ENCODE measurements around the gene TFF1. TPM values are rescaled to one million over a fixed set of nuclear protein-coding genes. Genes with fewer than 3 reads are reported as not detected.

TFF1 gene
- polyA plus RNA-seq, 1 donor from 2014 or later = not detected

DNA sequence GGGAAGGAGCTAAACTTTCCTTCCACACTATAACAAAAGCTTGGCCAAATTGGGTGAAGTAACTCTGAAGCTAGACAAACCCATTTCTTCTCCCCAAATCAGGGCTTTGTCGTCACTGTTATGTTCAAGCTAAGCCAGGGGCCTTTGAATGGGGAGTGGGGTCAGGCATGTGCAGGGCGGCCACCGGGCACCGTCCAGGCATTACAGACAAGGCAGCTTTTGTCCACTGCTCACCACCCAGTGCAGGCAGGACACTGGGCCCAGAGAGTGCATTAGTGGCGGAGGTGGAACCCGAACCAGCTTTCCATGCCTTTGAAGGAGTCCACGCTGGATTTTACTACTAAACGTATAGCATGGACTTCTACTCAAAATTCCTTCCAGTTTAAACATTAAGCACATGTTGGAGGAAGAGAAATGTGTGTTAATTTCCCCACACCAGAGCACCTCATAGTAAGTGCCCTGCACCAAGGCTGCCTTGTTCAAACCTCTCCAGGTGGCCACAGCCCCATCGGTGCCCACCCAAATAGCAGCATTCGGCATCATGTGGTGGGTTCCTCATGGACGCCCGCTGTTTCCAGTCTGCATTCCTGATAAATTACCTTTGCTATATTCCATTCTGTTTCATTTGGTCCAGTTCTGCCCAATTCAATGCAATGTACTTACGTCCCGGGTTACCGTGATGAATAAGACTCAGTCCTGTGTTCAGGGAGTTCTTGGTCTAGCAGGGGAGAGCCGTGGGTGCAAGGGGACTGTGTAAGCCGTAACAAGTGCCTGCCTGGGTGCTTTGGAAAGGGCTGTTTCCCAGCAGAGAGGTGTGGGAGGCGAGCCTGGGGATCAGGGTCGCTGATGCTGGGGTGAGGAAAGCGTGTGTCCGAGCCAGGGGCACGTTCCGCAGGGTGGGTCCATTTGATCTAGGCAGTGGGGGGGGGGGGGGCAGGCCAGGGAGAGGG is 39.0 kb upstream of the TFF1 start:
- Mint-ChIP-seq H3K4me1 (peaks cover 0 to 6% (median 2%) of the 10 kb centered on the region in 3 donors), H3K36me3 (no peaks in the 10 kb centered on the region), H3K27ac (peak overlapping the region in 1 of 3 donors; percentile 91), H3K27me3 (peaks cover 5% of the 10 kb centered on the region), H3K9me3 (peaks cover 0 to 10% (median 2%) of the 10 kb centered on the region in 3 donors), H3K4me3 (peak overlapping the region in 2 of 4 donors; percentile 54 to 73)

DNA sequence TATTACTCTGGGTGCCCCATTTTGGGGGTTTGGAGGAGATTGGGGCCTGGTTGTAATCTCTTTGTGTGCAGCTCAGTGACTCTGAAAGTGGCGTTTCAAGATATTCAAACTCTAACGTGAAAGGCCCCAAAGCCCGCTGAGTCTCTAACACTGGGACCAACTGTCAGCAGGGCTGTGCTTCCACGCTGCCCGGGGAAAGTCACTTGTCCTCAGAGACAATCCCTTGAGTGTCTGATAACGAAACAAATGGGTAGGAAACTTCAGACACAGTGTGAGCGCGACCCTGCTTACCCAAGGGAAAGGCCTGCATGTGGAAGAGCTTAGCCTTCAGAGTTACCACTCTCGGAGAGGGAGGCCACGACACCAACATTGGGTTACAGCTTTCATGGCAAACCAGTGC is 38.2 kb upstream of the TFF1 start:
- Mint-ChIP-seq H3K27me3 (peaks cover 3% of the 10 kb centered on the region), H3K4me3 (peak overlapping the region in 1 of 4 donors; percentile 48), H3K36me3 (no peaks in the 10 kb centered on the region), H3K9me3 (peaks cover 0 to 10% (median 2%) of the 10 kb centered on the region in 3 donors), H3K4me1 (peaks cover 0 to 7% (median 2%) of the 10 kb centered on the region in 3 donors), H3K27ac (no peak overlapping the region)

DNA sequence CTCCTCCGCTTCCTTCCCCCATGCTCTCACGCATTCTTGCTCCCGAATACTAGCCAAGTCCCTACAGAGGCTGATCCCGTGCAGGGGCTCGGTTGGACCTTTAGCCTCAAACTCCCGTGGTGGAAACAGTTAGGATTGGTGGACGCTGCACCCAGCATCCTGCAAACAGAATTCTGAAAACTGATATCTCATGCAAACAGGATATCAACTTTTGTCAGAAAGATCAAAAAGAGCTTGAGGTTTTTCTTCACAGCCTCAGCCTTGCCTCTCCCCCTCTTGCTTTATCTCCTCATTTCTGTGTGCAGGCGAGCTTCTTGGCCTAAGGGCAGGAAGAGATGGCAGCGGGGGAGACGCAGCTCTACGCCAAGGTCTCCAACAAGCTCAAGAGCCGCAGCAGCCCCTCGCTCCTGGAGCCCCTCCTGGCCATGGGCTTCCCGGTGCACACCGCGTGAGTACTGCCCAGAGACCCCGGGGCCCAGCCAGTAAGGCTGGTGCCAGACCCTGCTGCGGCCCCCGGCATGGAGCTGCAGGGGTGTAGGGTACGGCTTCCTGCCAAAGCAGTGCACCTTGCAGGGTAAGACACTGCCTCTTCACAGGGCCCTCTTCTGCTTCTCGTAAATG is 37.4 kb upstream of the TFF1 start, which contains the start of gene UBASH3A:
UBASH3A (plus strand) TSS at position 292 of the 621 bp plus-strand sequence; CDS start at position 336, 44 bp downstream.
- Mint-ChIP-seq H3K27me3 (peaks cover 3% of the 10 kb centered on the region), H3K4me1 (peaks cover 0 to 7% (median 2%) of the 10 kb centered on the region in 3 donors), H3K4me3 (peak within 1 kb of the TSS in 3 of 4 donors; percentile 63 to 66 (median 65)), H3K27ac (no peak within 1 kb of the TSS), H3K36me3 (no peaks in the 10 kb centered on the region), H3K9me3 (peaks cover 0 to 10% (median 2%) of the 10 kb centered on the region in 3 donors)

DNA sequence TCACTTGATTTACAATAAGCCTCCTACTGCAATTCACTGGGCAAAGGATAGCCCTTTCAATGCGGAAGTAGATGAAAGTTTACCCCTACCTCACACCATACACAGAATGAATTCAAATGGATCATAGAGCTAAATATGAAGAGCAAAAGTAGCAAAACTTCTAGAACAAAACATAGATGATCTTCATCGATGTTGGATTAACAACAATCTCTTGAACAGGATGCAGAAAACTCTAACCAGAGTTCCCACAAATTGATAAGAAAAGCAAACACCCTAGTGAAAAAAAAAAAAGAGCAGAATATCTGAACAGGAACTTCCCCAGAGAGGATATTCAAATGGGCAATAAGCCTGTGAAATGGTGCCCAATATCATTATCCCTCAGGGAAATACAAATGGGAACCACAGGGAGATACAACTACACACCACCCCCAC is 35.5 kb upstream of the TFF1 start:
- peaks cover 0 to 10% (median 2%) of the 10 kb centered on the region in 3 donors for H3K9me3 Mint-ChIP-seq
- peak overlapping the region in 1 of 4 donors; percentile 33 for H3K4me3 Mint-ChIP-seq
- H3K27ac Mint-ChIP-seq = peak overlapping the region in 1 of 3 donors; percentile 21
- no peaks in the 10 kb centered on the region for H3K36me3 Mint-ChIP-seq
- peaks cover 3% of the 10 kb centered on the region for H3K27me3 Mint-ChIP-seq
- H3K4me1 Mint-ChIP-seq = peaks cover 0 to 11% (median 10%) of the 10 kb centered on the region in 3 donors

DNA sequence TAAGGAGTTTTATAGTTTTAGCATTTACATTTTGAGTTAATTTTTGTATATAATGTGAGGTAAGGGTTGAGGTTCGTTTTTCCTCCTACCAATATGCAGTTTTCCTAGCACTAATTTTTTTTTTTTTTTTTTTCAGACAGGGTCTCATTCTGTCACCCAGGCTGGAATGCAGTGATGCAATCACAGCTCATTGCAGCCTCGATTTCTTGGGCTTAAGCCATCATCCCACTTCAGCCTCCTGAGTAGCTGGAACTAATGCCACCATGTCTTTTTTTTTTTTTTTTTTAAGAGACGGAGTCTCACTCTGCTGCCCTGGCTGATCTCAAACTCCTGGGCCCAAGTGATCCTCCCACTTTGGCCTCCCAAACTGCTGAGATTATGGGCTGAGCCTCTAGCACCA is 34.8 kb upstream of the TFF1 start:
- Mint-ChIP-seq H3K9me3 (peaks cover 0 to 10% (median 2%) of the 10 kb centered on the region in 3 donors), H3K4me1 (peaks cover 0 to 11% (median 8%) of the 10 kb centered on the region in 3 donors), H3K27ac (no peak overlapping the region), H3K27me3 (peaks cover 3% of the 10 kb centered on the region), H3K4me3 (no peak overlapping the region), H3K36me3 (peaks cover 1% of the 10 kb centered on the region)

DNA sequence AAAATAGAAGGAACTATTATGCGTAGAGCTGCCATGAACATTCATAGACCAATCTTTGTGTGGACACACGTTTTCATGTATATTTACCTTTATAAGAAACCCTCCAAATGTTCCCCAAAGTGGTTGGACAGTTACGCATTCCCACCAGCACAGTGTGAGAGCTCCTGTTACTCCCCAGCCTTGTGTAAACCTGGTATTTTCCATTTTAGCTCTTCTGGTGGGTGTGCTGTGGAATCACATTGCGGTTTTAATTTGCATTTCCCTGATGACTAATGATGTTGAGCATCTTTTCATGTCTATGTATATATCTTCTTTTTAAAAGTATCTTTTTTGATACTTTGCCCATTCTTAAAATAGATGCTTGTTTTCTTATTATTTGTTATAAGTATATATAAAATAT is 34.2 kb upstream of the TFF1 start:
- Mint-ChIP-seq H3K27me3 (peaks cover 3% of the 10 kb centered on the region), H3K9me3 (peaks cover 0 to 10% (median 2%) of the 10 kb centered on the region in 3 donors), H3K4me3 (no peak overlapping the region), H3K4me1 (peaks cover 0 to 11% (median 8%) of the 10 kb centered on the region in 3 donors), H3K27ac (no peak overlapping the region), H3K36me3 (peaks cover 1% of the 10 kb centered on the region)

DNA sequence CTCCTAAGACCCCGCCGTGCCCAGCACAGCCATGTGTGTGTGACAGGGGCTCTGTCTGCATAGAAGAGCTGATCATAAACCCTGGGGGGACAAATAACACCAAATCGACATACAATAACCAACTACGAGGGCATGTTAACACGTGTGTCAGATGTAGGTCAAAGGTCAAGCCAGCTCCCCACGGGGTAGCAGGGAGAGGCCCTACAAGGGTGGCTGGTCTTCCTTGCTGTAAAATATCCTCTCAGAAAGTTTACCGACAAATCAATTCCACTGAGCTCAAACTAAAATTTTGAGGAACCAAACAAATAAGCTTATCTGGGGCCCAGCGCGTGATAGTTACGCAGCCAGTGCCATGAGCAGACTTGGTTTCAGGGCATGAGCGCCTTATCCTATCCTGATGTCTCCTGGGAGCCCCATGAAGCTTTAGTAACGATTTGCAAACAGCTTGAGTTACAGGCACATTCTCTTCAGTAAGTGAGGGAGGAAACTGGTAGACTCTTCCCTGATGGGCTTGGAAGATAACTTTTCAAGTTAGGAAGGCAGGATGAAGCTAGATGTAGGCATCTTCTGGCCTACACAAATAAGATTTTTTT is 32.2 kb upstream of the TFF1 start:
- Mint-ChIP-seq H3K9me3 (peaks cover 0 to 10% (median 2%) of the 10 kb centered on the region in 3 donors), H3K36me3 (peaks cover 1% of the 10 kb centered on the region), H3K27me3 (peaks cover 3% of the 10 kb centered on the region), H3K4me3 (no peak overlapping the region), H3K27ac (no peak overlapping the region), H3K4me1 (peaks cover under 1 to 12% (median 8%) of the 10 kb centered on the region in 3 donors)

DNA sequence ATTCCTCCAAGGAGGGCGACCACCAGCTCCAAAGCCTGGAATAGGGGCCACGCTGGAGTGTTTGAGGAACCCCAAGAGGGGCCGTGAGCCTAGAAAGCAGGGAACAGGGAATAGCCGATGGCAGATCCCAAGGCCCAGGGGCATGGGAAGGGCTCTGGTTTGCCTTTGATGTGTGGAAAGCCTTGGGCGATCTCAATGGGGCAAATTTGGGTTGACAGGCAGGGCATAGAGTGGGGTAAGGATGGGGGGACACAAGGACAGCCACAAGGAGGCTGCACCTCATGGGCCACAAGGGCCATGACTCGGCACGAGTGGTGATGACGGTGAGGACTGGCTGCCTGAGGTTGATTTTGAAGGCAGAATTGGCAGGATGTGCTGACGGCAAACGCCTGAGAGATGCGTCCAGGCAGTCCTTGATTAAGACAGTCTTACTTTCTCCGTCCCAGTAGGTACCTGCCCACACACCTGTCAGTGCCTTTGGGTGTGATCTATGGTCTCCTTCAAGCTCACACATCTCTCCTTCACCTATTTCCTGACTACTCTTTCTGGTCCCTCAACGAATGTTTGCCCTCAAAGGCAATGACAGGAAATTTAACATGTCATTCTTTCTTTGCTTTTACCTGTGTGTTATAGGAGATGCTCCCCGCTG is 31.5 kb upstream of the TFF1 start:
- peaks cover 0 to 10% (median 2%) of the 10 kb centered on the region in 3 donors for H3K9me3 Mint-ChIP-seq
- H3K27me3 Mint-ChIP-seq = peaks cover 5% of the 10 kb centered on the region
- H3K4me3 Mint-ChIP-seq = no peak overlapping the region
- H3K36me3 Mint-ChIP-seq = peaks cover 1% of the 10 kb centered on the region
- H3K4me1 Mint-ChIP-seq = peaks cover 5 to 18% (median 12%) of the 10 kb centered on the region in 3 donors
- H3K27ac Mint-ChIP-seq = no peak overlapping the region

DNA sequence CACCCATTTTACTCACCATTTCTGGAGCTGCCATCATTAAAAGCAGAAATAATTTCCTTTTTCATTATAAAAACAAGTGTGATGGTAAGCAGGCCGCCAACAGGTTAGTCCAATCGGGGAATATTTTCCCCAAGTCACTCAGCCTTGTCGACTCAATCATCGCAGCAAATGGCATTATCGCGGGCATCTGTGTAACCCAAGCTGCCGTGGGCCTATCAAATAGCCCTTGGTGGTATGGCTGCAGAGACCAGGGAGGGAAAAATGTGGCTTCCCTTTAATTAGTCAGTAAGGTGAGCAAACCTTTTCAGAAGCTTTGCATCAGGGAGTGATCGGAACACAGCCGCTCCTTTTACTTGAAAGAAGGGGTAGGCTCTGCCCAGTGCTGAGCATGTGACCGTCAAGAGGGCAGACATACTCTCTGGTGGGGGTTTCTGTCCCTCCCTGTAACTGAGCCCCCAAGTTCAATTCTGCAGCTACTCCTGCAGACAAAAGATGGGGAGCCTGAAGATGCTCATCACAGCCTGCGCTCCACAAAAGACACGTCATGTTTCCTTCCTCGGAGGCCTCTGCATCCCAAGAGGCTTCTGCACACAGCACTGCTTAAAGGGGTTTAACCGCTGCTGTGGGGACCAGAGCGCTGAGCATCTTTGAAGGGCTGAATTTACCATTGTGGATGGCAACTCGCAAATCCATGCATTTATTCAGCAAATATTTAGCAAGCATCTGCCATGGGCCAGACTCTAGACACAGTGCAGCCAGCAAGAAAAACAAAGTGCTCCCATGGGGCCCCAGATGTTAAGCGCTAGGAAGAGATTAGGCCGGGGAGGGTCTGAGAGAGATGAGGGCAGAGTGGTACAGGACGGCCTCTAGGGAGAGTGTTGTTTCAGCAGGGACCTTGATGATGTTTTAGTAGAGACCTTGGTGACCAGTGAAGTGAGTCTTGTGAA is 30.7 kb upstream of the TFF1 start:
- Mint-ChIP-seq H3K4me3 (peak overlapping the region in 1 of 4 donors; percentile 36), H3K4me1 (peaks cover 5 to 22% (median 18%) of the 10 kb centered on the region in 3 donors), H3K9me3 (peaks cover 0 to 8% (median 0%) of the 10 kb centered on the region in 3 donors), H3K36me3 (peaks cover 1% of the 10 kb centered on the region), H3K27me3 (peaks cover 6% of the 10 kb centered on the region), H3K27ac (no peak overlapping the region)

DNA sequence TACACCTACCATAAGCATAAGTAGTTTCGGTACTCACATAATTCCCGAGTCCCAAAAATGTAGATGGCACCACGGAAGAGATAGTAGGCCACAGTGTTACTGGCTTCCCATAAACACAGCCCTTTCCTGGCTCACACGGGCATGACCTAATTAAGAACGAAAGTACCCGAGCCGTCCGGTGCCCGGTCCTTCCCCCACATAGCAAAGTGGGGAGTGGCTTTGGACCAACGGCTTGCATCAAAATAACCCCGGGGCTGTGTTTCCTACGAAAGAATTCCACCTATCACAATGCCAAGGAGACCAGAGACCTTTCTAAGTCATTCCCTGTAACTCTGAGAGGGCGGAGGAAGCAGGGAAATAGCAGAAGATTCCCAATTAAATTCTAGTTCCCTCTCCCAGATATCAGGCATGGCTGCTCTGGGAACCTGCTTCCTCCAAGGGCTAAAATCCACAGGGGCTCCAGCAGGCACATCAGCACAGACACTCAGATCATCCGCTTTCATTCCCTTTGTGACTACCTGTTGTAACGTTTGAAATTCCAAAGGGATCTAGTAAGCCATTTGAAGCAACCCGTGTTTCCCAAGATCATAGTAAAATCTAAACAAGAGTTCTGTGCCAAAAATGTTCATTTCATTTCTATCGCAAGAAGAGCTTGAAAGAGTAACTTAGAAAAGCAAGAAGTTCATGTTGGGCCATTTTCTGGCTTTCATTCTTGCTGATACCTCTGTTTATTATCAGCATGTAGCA is 29.7 kb upstream of the TFF1 start, which contains the start of gene TMPRSS3:
TMPRSS3 (minus strand) TSS at position 148 of the 747 bp plus-strand sequence. CDS start 635 bp downstream, outside the sequence.
- H3K4me1 Mint-ChIP-seq = peaks cover 5 to 23% (median 20%) of the 10 kb centered on the region in 3 donors
- H3K9me3 Mint-ChIP-seq = no peaks in the 10 kb centered on the region
- peak within 1 kb of the TSS in 1 of 4 donors; percentile 36 for H3K4me3 Mint-ChIP-seq
- H3K27me3 Mint-ChIP-seq = peaks cover 12% of the 10 kb centered on the region
- peaks cover 1% of the 10 kb centered on the region for H3K36me3 Mint-ChIP-seq
- H3K27ac Mint-ChIP-seq = no peak within 1 kb of the TSS

DNA sequence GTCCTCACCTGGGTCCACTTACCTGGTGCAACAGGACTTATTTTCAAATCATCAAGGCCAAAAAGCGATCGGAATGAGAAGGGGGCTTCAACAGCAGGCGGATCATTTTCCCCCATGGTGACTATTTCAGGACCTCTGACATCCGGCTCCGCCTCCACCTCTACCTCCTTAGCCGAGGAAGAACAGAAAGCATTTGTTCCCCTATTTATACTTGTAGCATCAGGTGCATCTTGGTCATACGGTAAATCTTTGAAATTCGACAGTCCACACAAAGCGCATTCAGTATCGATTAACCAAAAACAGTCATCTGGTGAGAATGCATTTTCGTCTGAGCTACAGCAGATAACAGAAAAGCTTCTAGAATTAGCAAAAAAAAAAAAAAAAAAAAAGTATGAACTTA is 29.0 kb upstream of the TFF1 start:
- H3K9me3 Mint-ChIP-seq = no peaks in the 10 kb centered on the region
- no peak overlapping the region for H3K27ac Mint-ChIP-seq
- peaks cover 1% of the 10 kb centered on the region for H3K36me3 Mint-ChIP-seq
- peaks cover 12% of the 10 kb centered on the region for H3K27me3 Mint-ChIP-seq
- peaks cover 5 to 24% (median 16%) of the 10 kb centered on the region in 3 donors for H3K4me1 Mint-ChIP-seq
- no peak overlapping the region for H3K4me3 Mint-ChIP-seq

DNA sequence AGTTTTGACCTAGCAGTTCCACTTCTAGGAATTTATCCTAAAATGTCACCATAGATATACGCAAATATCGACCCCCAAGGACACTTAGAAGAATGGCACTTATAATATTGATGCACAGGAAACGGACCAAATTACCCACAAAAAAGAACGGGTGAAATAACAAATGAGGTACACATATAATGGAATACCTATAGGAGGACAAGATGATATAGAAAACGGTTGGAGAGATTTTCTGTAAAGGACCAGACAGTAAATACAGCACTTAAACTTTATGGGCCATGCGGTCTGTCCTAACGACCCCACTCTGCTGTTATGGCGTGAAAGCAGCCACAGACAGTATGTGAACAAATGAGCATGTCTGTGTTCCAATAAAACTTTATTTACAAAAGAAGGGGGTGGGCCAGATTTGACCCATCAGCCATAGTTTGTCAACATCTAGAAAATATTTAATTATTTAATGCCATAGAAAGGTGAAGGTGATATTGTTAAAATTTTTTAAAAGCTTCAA is 27.2 kb upstream of the TFF1 start:
- Mint-ChIP-seq H3K9me3 (no peaks in the 10 kb centered on the region), H3K4me1 (peaks cover 5 to 24% (median 18%) of the 10 kb centered on the region in 3 donors), H3K4me3 (peak overlapping the region in 3 of 4 donors; percentile 1 to 88 (median 10)), H3K36me3 (peaks cover 1% of the 10 kb centered on the region), H3K27me3 (peaks cover 16% of the 10 kb centered on the region), H3K27ac (peak overlapping the region in 1 of 3 donors; percentile 8)

Measured in IgD-negative memory B cell (primary cell).